GM20000 (cell line): ENCODE data around the gene SCNN1G.

ENCODE experiments used
- DNase-seq: peaks from one replicate; pipeline ENCODE4 v3.0.0; 2012; ENCODE audit warnings: low spot score
- TF ChIP-seq, protein P1 (sequence below): IDR thresholded peaks from 2 replicates; pipeline ENCODE4 v1.5.1; 2012; ENCODE audit warnings: mild to moderate bottlenecking, control low read depth; ENCODE audit errors: extremely low read depth, missing control alignments

SCNN1G gene

DNA sequence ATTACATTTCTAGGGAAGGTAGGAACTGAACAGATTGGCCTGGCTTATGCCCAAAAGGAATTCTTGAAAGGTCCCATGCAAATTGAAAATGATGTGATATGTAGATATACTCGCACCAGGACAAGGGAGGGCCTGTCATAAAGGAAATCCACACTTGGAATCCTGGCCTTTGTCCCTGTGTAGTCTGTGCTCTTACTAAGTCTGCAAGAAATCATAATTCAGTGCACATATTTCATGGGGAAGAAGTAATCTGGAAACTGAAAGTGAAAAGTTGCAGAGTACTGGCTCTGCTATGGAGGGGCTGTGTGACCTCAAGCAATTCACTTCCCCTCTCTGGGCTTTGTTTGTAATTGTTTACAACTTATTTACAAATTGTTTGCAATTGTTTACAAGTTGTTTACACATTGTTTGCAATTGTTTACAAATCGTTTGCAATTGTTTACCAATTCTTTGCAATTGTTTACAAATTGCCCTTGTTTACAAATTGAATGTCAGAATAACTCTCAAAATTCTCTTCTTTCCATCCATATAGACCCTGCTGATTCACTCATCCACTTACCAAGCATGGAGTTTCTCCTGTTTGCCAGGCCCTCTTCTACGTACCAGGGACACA lies 12.9 kb downstream of the SCNN1G start:
- TF ChIP-seq, protein P1, sequence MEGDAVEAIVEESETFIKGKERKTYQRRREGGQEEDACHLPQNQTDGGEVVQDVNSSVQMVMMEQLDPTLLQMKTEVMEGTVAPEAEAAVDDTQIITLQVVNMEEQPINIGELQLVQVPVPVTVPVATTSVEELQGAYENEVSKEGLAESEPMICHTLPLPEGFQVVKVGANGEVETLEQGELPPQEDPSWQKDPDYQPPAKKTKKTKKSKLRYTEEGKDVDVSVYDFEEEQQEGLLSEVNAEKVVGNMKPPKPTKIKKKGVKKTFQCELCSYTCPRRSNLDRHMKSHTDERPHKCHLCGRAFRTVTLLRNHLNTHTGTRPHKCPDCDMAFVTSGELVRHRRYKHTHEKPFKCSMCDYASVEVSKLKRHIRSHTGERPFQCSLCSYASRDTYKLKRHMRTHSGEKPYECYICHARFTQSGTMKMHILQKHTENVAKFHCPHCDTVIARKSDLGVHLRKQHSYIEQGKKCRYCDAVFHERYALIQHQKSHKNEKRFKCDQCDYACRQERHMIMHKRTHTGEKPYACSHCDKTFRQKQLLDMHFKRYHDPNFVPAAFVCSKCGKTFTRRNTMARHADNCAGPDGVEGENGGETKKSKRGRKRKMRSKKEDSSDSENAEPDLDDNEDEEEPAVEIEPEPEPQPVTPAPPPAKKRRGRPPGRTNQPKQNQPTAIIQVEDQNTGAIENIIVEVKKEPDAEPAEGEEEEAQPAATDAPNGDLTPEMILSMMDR, result no peak
- no peak for DNase-seq

DNA sequence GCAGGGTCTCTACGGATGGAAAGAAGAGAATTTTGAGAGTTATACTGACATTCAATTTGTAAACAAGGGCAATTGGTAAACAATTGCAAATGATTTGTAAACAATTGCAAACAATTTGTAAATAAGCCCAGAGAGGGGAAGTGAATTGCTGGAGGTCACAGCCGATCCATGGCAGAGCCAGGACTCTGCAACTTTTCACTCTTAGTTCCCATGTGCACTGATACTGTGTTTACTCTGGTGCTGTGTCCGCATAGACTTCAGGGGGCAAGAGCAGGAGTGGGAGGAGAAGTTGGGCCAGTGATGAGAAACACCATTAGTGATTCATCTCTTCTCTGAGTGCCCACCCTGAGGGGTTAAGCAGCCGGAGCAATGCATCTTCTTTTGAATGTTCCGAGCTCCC lies 14.0 kb downstream of the SCNN1G start:
- TF ChIP-seq, protein P1, result no peak

DNA sequence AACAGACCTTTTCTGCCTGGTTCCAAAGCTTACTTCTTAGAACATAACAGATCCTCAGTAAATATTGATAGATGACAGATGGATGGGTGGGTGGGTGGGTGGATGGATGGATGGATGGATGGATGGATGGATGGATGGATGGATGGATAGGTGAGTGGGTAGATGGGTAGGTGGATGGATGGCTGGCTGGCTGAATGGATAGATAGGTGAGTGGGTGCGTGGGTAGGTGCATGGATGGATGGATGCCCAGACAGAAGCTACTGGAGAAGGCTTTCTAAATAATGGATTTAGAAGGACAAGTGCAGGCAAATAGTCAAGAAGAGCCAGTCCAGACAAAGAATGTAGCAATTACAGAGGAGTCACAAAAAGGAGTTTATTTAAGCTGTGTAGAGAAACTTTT lies 19.6 kb downstream of the SCNN1G start:
- TF ChIP-seq, protein P1, result no peak

More for the DNA sequence above, 14.0 kb downstream of the SCNN1G start:
- no peak for DNase-seq

DNA sequence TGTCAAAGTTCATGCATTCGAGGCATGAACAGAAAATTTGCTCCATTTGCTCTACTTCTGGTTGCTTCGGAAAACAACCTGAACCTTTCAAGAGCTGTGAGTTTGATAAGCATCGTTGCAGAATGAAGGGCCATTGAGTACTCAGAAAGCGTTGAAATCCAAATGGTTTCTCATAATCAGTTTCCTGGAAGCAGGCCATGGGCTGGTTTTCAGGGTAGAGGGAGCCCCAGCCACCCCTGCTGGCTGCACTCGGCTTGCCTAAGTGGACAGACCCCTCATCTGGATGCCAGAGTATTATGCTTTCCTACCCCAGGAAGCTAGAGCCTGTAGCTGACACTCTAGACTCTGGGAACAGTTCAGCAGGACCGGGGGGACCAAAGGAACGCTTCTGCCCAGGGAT lies 24.4 kb downstream of the SCNN1G start:
- TF ChIP-seq, protein P1, result no peak

More for the DNA sequence above, 19.6 kb downstream of the SCNN1G start:
- no peak for DNase-seq

DNA sequence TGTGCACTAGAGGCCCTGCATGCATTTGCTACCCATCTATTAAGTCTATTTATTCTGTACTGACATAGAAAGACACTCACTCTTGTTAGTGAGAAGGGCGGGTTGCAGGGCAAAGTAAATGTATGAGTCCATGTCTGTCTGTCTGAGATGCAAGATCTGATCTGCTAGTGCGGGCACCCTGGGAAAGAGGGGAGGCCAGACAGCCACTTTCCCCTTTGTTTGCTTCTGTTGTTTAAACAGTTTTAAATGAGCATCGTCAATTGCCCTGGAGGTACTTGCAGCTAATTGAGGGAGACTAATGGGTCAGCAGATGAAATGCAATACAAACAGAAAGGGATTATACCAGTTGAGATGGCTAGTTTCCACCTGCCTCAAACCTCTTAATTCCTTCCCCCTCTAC lies 24.9 kb downstream of the SCNN1G start:
- no peak for DNase-seq
- TF ChIP-seq, protein P1, result no peak

More for the DNA sequence above, 24.4 kb downstream of the SCNN1G start:
- DNase-seq, result no peak

DNA sequence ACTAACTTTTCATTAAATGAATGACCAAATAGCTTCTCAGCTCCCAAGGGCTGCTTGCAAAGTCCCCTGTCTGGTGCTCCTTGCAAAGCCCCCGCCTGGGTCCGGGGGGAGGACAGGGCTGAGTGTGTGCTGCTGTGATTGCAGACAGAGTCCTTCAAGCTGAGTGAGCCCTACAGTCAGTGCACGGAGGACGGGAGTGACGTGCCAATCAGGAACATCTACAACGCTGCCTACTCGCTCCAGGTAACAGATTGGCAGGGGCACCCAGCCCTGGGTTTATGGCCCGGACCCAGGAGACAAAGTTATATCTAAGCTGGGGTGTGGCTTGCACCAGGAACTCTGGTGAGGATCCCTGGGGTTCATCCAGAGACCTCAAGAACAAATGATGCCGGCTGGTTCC lies 27.1 kb downstream of the SCNN1G start:
- TF ChIP-seq, protein P1, result no peak
- no peak for DNase-seq

DNA sequence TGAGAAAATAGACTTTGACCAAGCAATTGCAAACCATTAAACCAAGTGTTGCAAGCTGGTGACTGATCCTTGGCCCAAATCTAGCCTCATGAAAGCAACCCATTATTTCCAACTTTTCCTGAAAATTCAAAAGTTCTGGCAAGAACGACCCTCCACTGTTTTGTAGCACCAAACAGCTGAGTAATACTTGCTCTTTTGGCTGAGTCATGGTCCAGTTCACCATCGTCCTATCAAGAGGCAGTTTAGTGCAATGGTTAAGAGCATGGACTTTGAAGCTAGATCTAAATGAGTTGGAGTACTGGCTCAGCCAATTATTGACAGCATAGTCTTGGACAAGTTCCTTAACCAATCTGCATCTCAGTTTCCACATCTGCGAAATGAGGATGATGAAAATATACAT lies 31.3 kb downstream of the SCNN1G start:
- TF ChIP-seq, protein P1, result no peak
- no peak for DNase-seq
